ENCODE results near the gene RNF150. TPM values are rescaled to one million over a fixed set of nuclear protein-coding genes. Genes with fewer than 3 reads are reported as not detected.

The RNF150 gene
- total RNA-seq, 4 donors from 2014 or later = 1.6 to 21.2 (median 4.9) TPM

GRCh38 chr4:140982613-140983340 is 150.5 kb downstream of the RNF150 start:
- Histone ChIP-seq H3K4me1 (peaks cover 16 to 19% of the 10 kb centered on the region in 2 donors), H3K36me3 (no peaks in the 10 kb centered on the region), H3K4me3 (no peak overlapping the region), H3K27me3 (no peaks in the 10 kb centered on the region), H3K27ac (no peak overlapping the region), H3K9me3 (no peaks in the 10 kb centered on the region)
- intact Hi-C loops (cut with DNase I; ENCODE audit: low total_unique reads) (no loop called here), in situ Hi-C loops (cut with MboI; ENCODE audit: low sequenced_read_pairs in 4 of 4) (no loop called here)
- TF ChIP-seq POLR2A (IDR thresholded peaks at IDR 0.05) (no peak), CTCF (IDR thresholded peaks at IDR 0.05 in 4 of 5, conservative IDR thresholded peaks at IDR 0.05 in 1 of 5) (no peak)
- ATAC-seq (no peak), DNase-seq (no peak)

- in situ Hi-C loops (cut with MboI; ENCODE audit: low sequenced_read_pairs in 4 of 4) = no loop called here
These were observed 152.7 kb downstream of the RNF150 start for GRCh38 chr4:140980426-140981200.

GRCh38 chr4:140976768-140977167 is 156.5 kb downstream of the RNF150 start:
- DNase-seq (no peak), ATAC-seq (no peak)
- in situ Hi-C loops (cut with MboI; ENCODE audit: low sequenced_read_pairs in 4 of 4) = no loop called here
- H3K9me3 ChIP-seq = no peaks in the 10 kb centered on the region
- H3K36me3 ChIP-seq = no peaks in the 10 kb centered on the region
- intact Hi-C loops (cut with DNase I; ENCODE audit: low total_unique reads) = no loop called here
- no peaks in the 10 kb centered on the region for H3K27me3 ChIP-seq
- TF ChIP-seq CTCF (IDR thresholded peaks at IDR 0.05 in 4 of 5, conservative IDR thresholded peaks at IDR 0.05 in 1 of 5) (no peak), POLR2A (IDR thresholded peaks at IDR 0.05) (no peak)
- H3K4me3 ChIP-seq = no peak overlapping the region
- H3K27ac ChIP-seq = no peak overlapping the region
- H3K4me1 ChIP-seq = peaks cover 0 to 4% of the 10 kb centered on the region in 2 donors

More at GRCh38 chr4:140980426-140981200, 152.7 kb downstream of the RNF150 start:
- Histone ChIP-seq H3K4me3 (no peak overlapping the region), H3K4me1 (peaks cover 5 to 7% of the 10 kb centered on the region in 2 donors), H3K27ac (no peak overlapping the region), H3K27me3 (no peaks in the 10 kb centered on the region), H3K9me3 (no peaks in the 10 kb centered on the region), H3K36me3 (no peaks in the 10 kb centered on the region)
- intact Hi-C loops (cut with DNase I; ENCODE audit: low total_unique reads) = no loop called here
- no peak for ATAC-seq
- TF ChIP-seq CTCF (IDR thresholded peaks at IDR 0.05 in 4 of 5, conservative IDR thresholded peaks at IDR 0.05 in 1 of 5) (no peak), POLR2A (IDR thresholded peaks at IDR 0.05) (no peak)
- DNase-seq = no peak

- in situ Hi-C loops (cut with MboI; ENCODE audit: low sequenced_read_pairs in 4 of 4) (no loop called here), intact Hi-C loops (cut with DNase I; ENCODE audit: low total_unique reads) (no loop called here)
- Histone ChIP-seq H3K27ac (no peak overlapping the region), H3K9me3 (no peaks in the 10 kb centered on the region), H3K4me3 (no peak overlapping the region), H3K36me3 (no peaks in the 10 kb centered on the region), H3K4me1 (peaks cover 16 to 21% of the 10 kb centered on the region in 2 donors), H3K27me3 (no peaks in the 10 kb centered on the region)
- ATAC-seq = peak; percentile 69 to 73
- DNase-seq = no peak
- TF ChIP-seq CTCF (IDR thresholded peaks at IDR 0.05 in 4 of 5, conservative IDR thresholded peaks at IDR 0.05 in 1 of 5) (no peak), POLR2A (IDR thresholded peaks at IDR 0.05) (no peak)
These were observed 162.0 kb downstream of the RNF150 start for GRCh38 chr4:140971077-140971792.
